Ascending aorta (tissue), 2 donors: Measurements from ENCODE around the gene AIFM2. TPM values are rescaled to one million over a fixed set of nuclear protein-coding genes. Genes with fewer than 3 reads are reported as not detected.

ENCODE experiments used
- DNase-seq, 2 donors: peaks; one replicate each; pipeline ENCODE4 v3.0.0-alpha.2; 2019; ENCODE audit warnings: low spot score in 2 of 2
- H3K27ac ChIP-seq, 2 donors: fragments of 200-600 bp; sonication (generic); one replicate each; pipeline ENCODE4 v1.5.1; 2016 to 2017; ENCODE audit warnings: mild to moderate bottlenecking in 1 of 2
- H3K27me3 ChIP-seq: fragments of 200-600 bp; sonication (generic); one replicate; pipeline ENCODE4 v1.5.1; 2017
- H3K36me3 ChIP-seq, 2 donors: fragments of 200-600 bp; sonication (generic); one replicate each; pipeline ENCODE4 v1.5.1; 2016
- H3K4me1 ChIP-seq, 2 donors: fragments of 200-600 bp; sonication (generic); one replicate each; pipeline ENCODE4 v1.5.1; 2016 to 2017; ENCODE audit warnings: mild to moderate bottlenecking in 1 of 2
- H3K4me3 ChIP-seq, 2 donors: fragments of 200-600 bp; sonication (generic); one replicate each; pipeline ENCODE4 v1.5.1; 2016 to 2017; ENCODE audit warnings: mild to moderate bottlenecking in 1 of 2
- H3K9me3 ChIP-seq, 2 donors: fragments of 200-600 bp; sonication (generic); one replicate each; pipeline ENCODE4 v1.5.1; 2016
- CTCF ChIP-seq, 3 experiments: fragments of 200-600 bp in 2 of 3; fragments of 450-650 bp in 1 of 3; sonication (generic) in 2 of 3; IDR thresholded peaks; one replicate each; pipeline ENCODE4 v1.5.1; 2016 to 2019; ENCODE audit warnings: antibody characterized with exemption in 3 of 3, mild to moderate bottlenecking in 1 of 3, moderate library complexity in 1 of 3
- intact Hi-C: fragments of 100-400 bp; cut with DNase I; formaldehyde crosslinking; loops from one replicate; pipeline ENCODE4 v1.15.1; 2023
- total RNA-seq: library from RNA; depleted of rRNA; stranded (reverse); fragments of >200 nt; gene quantifications from one replicate; pipeline ENCODE4 v1.1.0, GENCODE V29; 2016

AIFM2 gene
- total RNA-seq, 1 donor from 2014 or later = 2.9 TPM

GRCh38 chr10:70135046-70135445, 2.4 kb upstream of the AIFM2 start:
- Histone ChIP-seq H3K4me1 (peaks cover 0 to 13% of the 10 kb centered on the region in 2 donors), H3K9me3 (no peaks in the 10 kb centered on the region), H3K27ac (no peak overlapping the region), H3K4me3 (no peak overlapping the region), H3K36me3 (peaks cover 0 to 11% of the 10 kb centered on the region in 2 donors), H3K27me3 (no peaks in the 10 kb centered on the region)
- TF ChIP-seq CTCF (IDR thresholded peaks at IDR 0.05) = no peak
- intact Hi-C loops = loop anchor here (10.0 kb wide), 1 partner anchor 230 kb away; no protein-coding TSS in a partner anchor
- DNase-seq = no peak

- intact Hi-C loops = loop anchor here (10.0 kb wide), 1 partner anchor 233 kb away; no protein-coding TSS in a partner anchor
- peak overlapping the region; percentile 86 to 89 for H3K27ac ChIP-seq
- no peaks in the 10 kb centered on the region for H3K27me3 ChIP-seq
- peaks cover 0 to 13% of the 10 kb centered on the region in 2 donors for H3K4me1 ChIP-seq
- H3K9me3 ChIP-seq = no peaks in the 10 kb centered on the region
- H3K4me3 ChIP-seq = peak overlapping the region; percentile 73 to 96
- H3K36me3 ChIP-seq = peaks cover 0 to 4% of the 10 kb centered on the region in 2 donors
- DNase-seq = peak in 1 of 2 donors; percentile 62
- TF ChIP-seq CTCF (IDR thresholded peaks at IDR 0.05) = no peak
Observed at GRCh38 chr10:70131560-70131937, 1.1 kb downstream of the AIFM2 start.

GRCh38 chr10:70130878-70131559, 1.6 kb downstream of the AIFM2 start:
- no peaks in the 10 kb centered on the region for H3K9me3 ChIP-seq
- peak overlapping the region in 1 of 2 donors; percentile 96 for H3K4me3 ChIP-seq
- H3K27ac ChIP-seq = peak overlapping the region; percentile 86 to 89
- peaks cover 0 to 13% of the 10 kb centered on the region in 2 donors for H3K4me1 ChIP-seq
- peaks cover 0 to 4% of the 10 kb centered on the region in 2 donors for H3K36me3 ChIP-seq
- no peak for TF ChIP-seq CTCF (IDR thresholded peaks at IDR 0.05)
- H3K27me3 ChIP-seq = no peaks in the 10 kb centered on the region
- intact Hi-C loops = loop anchor here (10.0 kb wide), 1 partner anchor 234 kb away; no protein-coding TSS in a partner anchor
- DNase-seq = peak in 1 of 2 donors; percentile 67

- Histone ChIP-seq H3K36me3 (peaks cover 4 to 16% of the 10 kb centered on the region in 2 donors), H3K27ac (no peak overlapping the region), H3K4me3 (no peak overlapping the region), H3K4me1 (peaks cover 0 to 7% of the 10 kb centered on the region in 2 donors), H3K9me3 (no peaks in the 10 kb centered on the region), H3K27me3 (no peaks in the 10 kb centered on the region)
- no peak for TF ChIP-seq CTCF (IDR thresholded peaks at IDR 0.05)
- DNase-seq = no peak
- intact Hi-C loops = no loop called here
Observed at GRCh38 chr10:70126700-70127395, 5.8 kb downstream of the AIFM2 start.

- Histone ChIP-seq H3K4me3 (no peak overlapping the region), H3K27ac (no peak overlapping the region), H3K4me1 (no peaks in the 10 kb centered on the region), H3K9me3 (no peaks in the 10 kb centered on the region), H3K36me3 (peaks cover 4 to 19% of the 10 kb centered on the region in 2 donors), H3K27me3 (no peaks in the 10 kb centered on the region)
- no peak for DNase-seq
- TF ChIP-seq CTCF (IDR thresholded peaks at IDR 0.05) = no peak
- intact Hi-C loops = no loop called here
Observed at GRCh38 chr10:70125918-70126552, 6.6 kb downstream of the AIFM2 start.
